ENCODE measurements around the gene PVALEF.

- TF ChIP-seq, protein P1, sequence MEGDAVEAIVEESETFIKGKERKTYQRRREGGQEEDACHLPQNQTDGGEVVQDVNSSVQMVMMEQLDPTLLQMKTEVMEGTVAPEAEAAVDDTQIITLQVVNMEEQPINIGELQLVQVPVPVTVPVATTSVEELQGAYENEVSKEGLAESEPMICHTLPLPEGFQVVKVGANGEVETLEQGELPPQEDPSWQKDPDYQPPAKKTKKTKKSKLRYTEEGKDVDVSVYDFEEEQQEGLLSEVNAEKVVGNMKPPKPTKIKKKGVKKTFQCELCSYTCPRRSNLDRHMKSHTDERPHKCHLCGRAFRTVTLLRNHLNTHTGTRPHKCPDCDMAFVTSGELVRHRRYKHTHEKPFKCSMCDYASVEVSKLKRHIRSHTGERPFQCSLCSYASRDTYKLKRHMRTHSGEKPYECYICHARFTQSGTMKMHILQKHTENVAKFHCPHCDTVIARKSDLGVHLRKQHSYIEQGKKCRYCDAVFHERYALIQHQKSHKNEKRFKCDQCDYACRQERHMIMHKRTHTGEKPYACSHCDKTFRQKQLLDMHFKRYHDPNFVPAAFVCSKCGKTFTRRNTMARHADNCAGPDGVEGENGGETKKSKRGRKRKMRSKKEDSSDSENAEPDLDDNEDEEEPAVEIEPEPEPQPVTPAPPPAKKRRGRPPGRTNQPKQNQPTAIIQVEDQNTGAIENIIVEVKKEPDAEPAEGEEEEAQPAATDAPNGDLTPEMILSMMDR (IDR thresholded peaks at IDR 0.05; ENCODE audit: insufficient read depth, low read length) = no peak
- no peak for TF ChIP-seq POLR2AphosphoS5 (IDR thresholded peaks at IDR 0.05; ENCODE audit: low read depth)
These were observed 5.6 kb downstream of the PVALEF start for GRCh38 chr17:81170727-81171494.
